SK-N-DZ (cell line): ENCODE results near the gene PSMD4. TPM values are rescaled to one million over a fixed set of nuclear protein-coding genes. Genes with fewer than 3 reads are reported as not detected.
"Not testable (repeated sequence)": the region's sequence is repeated elsewhere in the genome, so short reads cannot be mapped to it uniquely, and the experiment has no call there.

ENCODE experiments used
- DNase-seq: peaks from one replicate; pipeline ENCODE4 v3.0.0-alpha.2; 2015; ENCODE audit warnings: low spot score
- polyA plus RNA-seq, 2 experiments: library from polyadenylated mRNA; depleted of rRNA; stranded (reverse); fragments of >200 nt; gene quantifications; 2 replicates each; pipeline ENCODE4 v1.2.3, GENCODE V29; 2014

The PSMD4 gene
- polyA plus RNA-seq (2014; cell fraction: cytosol; rRNA removed), result 322 and 409 TPM in 2 replicates
- polyA plus RNA-seq (2014; cell fraction: nucleus; rRNA removed), result 187 and 236 TPM in 2 replicates

DNA sequence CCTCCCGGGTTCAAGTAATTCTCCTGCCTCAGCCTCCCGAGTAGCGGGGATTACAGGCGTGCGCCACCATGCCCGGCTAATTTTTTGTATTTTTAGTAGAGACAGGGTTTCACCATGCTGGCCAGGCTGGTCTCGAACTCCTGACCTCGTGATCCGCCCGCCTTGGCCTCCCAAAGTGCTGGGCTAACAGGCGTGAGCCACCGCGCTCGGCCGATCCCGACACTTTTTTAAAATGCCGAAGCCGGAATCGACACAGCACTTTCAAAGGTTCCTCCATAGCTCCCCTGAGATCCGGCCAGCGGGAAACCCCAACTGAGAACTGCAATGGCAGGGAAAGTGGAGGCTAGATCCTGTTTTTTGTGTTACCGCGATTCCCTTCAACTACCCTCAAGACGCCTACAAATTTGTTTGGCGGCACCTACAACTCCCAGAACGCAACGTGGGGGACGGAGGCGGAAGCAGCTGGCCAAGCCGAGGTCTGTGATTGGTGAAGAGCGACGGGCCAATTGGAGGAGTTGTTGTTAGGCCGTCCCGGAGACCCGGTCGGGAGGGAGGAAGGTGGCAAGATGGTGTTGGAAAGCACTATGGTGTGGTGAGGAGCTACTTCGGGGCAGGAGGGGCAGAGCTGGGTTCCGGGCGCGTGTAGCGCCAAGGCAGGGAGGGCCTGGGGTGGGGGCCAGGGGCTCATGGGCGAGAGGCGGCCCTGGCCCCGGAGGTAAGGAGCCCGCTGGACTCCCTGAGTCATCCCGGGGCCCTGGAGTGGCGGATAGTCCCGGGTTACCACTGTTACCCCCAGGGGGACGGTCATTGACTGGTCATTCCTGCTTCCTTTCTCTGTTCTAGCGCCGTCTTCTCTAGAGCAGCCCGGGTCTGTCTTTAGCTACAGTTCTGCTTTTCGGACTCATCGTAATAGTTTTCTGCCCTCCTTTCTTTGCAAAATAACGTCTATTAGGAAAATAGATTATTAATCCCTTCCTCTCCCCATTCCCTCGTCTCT lies at the start of gene PSMD4:
TSS of gene PSMD4 (plus strand) at position 518 of the 997 bp plus-strand sequence. CDS start at position 567, 49 bp downstream.
- DNase-seq, result peak; percentile 99

DNA sequence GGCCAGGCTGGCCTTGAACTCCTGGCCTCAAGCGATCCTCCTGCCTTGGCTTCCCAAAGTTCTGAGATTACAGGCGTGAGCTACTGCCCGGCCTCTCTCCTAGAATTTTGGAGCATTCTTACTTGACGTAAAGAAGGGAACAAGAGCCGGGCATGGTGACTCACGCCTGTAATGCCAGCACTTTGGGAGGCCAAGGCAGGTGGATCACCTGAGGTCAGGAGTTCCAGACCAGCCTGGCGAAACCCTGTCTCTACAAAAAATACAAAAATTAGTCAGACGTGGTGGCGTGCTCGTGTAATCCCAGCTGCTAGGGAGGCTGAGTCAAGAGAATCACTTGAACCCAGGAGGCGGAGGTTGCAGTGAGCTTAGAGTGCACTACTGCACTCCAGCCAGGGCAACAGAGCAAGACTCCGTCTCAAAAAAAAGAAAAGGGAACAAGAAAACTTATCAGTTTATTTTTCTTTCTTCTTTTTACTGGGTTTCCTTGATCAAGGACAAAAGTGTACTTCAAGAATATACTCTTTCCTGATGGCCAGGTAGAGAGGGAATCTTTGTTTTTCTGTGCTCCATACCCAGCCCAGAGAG lies 49.1 kb upstream of the PSMD4 start:
- DNase-seq, result not testable (repeated sequence)

DNA sequence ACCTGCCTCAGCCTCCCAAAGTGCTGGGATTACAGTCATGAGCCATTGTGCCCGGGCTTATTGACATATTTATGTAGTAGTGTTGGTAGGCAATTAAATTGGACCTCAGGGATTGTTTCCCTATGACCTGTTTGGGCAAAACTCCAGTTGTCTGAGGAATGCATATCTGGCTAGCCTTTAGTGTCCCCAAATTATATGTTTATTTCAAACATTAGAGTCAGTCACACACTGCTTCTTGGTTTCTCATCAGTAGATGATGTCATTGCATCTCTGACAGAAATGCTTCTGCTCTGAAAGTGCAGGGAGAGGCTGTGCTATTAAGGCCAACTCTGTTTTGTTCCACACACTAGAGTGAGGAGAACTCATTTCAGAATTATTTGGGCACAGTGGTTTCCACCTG lies 43.7 kb upstream of the PSMD4 start:
- DNase-seq, result no peak

DNA sequence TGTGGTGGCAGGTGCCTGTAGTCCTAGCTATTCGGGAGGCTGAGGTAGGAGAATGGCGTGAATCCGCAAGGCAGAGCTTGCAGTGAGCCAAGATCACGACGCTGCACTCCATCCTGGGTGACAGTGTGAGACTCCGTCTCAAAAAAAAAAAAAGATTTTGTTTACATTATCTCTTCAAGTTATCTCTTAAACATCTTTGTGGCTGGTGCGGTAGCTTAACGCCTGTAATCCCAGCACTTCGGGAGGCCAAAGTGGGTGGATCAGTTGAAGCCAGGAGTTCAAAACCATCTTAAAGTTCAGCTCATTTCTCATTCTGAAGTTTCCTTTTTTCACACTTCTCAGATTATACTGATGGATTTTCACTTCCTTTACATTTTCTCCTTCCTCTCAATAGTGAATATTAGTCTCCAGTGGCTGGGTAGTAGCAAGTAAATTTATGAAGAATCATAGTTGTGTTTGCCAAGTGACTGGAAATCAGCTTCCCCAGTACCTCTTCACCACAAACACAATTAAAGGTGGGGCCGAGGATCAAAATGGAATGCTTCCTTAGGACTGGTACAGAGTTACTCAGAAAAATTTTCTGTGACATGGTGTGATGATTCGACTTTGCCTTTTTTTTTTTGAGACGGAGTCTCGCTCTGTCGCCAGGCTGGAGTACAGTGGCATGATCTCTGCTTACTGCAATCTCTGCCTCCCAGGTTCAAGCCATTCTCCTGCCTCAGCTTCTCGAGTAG lies 42.4 kb upstream of the PSMD4 start:
- no peak for DNase-seq

DNA sequence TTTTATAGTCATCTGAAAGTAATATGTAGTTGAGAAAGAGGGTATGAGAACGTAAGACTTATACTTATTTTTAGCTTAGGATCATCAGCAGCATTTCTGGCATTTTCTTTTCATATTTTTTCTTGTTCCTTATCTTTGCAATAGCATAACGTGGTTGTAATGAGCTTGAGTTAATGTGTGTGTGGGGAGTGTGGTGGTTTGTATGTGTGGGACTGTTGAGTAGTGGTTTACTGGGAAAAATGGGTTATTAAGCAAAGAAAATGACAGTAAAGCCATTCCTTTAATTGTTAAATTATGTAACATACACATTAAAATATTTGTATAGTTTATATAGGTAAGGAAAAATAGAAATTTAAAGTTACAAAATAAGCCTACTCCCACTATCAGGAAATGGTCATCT lies 41.0 kb upstream of the PSMD4 start:
- no peak for DNase-seq

DNA sequence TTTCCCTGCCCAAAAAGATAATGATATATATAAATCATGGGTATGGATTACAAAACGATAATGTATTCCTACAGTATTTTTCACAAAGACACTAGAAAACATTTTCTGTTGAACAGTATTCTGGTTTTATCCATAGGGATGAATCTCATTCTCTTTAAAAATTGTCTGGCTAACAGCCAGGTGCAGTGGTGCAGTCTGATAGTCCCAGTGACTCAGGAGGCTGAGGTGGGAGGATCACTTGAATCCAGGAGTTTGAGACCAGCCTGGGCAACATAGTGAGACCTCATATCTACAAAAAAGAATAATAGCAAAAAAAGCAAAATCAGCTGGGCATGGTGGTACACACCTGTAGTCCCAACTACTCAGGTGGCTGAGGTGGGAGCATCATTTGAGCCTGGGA lies 32.9 kb upstream of the PSMD4 start:
- DNase-seq, result no peak

DNA sequence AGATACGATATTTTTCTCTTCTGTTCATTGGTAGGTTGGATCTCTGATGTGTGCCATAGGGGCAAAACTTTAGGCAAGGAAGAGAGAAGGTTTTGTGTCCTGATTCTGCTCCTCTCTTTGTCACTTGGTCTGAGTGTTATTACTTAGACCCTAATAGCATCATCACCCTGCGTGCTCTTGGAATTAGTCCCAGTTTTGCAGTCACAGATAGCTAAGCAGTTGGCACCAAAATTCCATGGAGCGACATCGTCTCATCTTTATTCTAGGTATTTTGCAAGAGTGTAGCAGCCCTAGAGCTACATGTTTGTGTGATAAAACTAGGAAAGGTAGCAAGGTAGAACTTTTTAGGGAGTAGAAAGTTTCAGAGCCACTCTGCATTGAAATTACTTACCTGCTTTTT lies 32.4 kb upstream of the PSMD4 start:
- no peak for DNase-seq

DNA sequence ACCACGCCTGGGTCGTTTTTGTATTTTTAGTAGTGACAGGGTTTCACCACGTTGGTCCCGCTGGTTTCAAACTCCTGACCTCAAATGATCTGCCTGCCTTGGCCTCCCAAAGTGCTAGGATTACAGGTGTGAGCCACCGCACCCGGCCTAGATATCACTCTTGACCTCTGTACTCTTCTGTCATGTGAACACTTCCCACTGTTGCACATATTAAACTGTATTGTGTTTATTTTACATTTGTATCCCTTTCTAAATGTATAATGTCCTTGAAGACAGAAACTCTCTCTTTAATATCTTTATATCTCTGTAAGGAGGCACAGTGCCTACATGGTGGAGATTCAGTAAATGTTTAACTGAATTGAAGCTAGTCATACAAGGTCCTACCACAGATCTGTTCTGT lies 19.3 kb upstream of the PSMD4 start:
- DNase-seq, result no peak

DNA sequence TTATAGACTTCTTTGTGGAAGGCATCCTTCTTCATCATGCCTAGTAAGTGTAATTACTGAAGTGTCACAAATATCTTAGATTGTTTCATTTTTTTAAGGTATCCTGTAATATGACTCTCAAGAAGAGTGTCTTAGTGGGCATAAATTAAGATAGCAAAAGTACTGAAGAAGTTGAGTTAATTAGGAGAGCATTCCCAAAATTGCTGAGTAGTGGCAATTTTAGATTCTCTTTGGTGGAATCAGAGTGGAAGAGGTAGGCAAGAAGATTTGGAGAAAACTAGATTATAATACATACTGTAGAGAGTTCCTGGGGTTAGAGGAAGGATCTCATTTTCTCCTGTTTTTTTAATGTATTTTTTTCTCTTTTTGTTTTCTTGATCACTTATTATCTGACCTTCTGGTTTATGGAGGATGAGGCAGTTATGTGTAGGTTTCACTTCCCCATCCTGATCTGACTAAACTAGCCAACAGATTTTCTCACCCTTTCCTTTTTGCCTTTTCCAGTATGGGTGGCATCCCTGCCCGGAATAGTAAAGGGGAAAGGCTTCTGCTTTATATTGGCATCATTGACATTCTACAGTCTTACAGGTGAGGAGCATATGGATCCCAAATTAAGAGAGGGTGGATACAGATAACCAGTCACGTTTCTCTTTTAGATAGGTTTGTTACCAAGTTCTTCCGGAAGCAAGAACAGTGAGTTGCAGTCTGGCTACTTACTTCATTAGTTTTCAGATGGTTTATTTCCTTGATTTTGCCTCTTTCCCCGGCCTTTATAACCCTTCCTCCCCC lies 16.7 kb upstream of the PSMD4 start:
- DNase-seq, result no peak

DNA sequence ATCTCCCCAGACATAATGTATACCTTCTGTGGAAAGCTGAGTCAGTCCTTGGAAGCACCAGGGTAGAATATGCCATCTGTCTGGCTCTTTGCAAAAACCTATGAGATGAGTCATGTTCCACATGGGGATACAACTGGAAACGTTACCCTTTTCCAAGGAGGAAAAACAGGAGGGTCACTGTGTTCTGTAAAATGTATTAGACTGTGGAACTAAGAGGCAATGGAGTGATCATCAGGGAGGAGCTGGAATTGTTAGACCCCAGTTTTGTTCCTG lies 16.1 kb upstream of the PSMD4 start:
- DNase-seq, result no peak

DNA sequence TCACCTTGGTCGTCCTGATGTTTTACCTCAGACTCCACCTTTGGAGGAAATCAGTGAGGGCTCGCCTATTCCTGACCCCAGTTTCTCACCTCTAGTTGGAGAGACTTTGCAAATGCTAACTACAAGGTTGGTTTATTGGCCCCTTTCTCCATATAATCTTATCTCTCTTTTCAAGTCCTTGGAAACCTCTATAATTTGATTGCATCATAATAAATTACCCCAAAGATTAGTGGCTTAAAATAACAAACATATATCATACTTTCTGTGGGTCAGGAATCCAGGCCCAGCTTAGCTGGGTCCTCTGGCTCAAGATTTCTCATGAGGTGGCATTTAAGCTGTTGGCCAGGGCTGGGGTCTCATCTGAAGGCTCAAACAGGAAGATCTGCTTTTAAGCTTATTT lies 12.1 kb upstream of the PSMD4 start:
- DNase-seq, result no peak

DNA sequence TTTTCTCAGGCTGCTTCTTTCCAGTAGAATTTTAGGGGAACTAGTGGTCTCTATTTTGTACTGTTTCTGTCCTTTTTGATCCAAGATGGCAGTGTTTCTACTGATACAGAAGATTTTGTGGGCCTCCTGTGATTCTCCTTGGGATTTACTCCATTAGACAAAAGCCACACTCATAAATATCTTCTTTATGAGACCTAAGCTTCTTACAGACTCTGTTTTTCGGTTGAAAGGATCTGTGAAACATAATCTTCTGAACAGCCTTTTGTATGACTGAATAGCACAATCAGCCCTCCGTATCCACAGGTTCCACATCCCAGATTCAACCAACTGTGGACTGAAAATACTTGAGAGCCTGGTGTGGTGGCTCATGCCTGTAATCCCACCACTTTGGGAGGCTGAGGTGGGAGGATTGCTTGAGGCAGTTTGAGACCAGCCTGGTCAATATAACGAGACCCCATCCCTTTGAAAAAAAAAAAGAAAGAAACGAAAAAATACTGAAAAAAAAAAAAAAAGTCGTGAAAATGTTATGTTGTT lies 10.8 kb upstream of the PSMD4 start:
- no peak for DNase-seq

DNA sequence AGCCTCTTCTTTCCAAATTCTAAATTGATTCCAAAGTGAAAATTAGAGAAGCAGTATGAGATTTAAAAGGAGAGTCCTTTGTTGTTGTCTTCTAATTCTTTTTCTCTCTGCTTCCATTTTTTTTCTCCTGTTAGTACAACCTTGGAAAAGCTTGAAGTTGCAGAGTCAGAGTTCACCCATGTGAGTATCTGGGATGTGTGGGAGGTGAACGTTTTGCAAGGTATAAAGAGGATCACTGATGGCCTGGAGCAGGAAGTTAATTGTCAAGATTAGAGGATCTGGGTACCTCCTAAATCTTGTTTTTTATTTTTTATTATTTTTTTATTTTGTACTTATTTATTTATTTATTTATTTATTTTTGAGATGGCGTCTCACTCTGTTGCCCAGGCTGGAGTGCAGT lies 7.7 kb upstream of the PSMD4 start:
- no peak for DNase-seq

DNA sequence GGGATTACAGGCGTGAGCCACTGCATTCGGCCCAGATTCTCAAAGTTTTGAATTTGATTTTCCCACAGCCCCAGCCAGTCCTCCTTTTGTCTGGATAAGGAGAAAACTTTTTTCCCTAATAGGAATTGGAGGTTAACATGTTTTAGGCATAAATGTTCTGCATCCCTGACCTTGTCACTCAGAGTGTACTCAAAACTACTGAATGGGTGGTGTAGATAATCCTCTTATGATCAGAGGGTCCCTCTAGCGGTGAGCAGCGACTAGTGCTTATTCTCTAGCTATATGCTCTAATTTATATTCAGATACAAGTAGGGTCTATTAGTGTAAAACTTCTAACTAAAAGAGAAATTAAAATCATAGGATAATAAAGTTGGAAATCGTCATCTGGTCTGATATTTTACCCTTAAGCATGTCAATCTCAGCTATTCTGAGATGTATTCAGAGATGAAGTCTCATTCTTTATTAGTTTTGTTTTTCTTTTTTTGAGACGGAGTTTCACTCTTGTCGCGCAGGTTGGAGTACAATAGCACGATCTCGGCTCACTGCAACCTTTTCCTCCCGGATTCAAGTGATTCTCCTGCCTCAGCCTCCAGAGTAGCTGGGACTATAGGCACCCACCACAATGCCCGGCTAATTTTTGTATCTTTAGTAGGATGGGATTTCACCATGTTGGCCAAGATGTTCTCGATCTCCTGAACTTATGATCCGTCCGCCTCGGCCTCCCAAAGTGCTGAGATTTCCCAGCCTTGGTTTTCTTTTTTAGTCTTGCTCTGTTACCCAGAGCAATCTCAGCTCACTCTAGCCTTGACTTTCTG lies 2.7 kb upstream of the PSMD4 start:
- DNase-seq, result peak; percentile 80

DNA sequence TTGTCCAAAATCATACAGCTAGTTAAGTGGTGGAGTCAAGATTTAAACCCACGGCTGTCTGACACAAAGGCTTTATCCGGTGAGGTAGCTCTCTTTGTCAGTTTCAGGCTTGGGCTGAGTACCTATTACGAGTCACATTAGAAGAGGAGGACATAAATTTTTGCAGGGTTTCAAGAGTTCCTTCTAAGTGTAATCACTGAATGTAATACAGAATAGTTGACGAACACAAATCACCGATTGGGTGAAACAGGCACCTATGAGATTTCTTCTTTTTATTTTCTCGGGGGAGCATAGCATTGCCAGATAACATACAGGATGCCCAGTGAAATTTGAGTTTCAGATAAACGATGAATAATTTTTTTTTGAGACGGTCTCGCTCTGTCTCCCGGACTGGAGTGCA lies 847 bp downstream of the PSMD4 start:
- DNase-seq, result no peak

DNA sequence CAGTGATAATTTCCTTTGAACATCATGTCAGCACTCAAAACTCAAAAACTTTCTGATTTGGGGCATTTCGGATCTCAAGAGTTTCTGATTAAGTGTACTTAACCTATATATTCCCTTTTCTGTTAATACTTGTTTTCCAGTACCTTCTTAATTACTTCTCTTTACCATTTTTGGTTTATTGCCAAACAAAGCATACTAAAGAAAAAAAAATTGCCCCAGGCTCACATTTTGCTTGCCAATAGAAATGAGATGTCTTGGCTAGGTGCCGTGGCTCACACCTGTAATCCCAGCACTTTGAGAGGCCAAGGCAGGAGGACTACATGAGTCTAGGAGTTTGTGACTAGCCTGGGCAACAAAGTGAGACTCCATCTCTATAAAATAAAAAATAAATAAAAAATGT lies 4.8 kb downstream of the PSMD4 start:
- no peak for DNase-seq

DNA sequence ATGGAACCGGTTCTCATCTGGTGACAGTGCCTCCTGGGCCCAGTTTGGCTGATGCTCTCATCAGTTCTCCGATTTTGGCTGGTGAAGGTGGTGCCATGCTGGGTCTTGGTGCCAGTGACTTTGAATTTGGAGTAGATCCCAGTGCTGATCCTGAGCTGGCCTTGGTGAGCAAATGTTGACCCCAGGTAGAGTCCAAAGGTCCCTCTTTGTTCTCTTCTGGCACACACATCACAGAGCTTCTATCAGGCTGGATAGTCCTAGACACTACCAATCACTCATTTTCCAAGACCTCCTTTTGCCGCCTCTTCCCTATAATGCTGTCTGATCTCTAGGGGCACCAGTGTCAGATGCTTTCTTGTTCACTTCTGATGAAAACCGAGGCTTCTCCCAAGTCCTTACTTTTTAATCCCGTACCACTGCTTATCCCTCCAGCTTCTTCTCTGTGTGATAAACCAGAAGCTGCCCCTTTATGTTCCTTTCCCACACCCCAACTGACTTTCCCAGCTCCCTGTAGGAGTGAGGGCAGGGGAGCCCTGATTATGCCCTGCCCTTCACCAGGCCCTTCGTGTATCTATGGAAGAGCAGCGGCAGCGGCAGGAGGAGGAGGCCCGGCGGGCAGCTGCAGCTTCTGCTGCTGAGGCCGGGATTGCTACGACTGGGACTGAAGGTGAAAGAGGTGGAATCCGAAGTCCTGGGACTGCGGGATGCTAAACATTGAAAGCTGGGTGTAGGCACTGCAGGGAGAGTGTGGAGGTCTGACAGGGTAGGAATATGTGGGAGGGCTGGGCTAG lies 11.1 kb downstream of the PSMD4 start:
- DNase-seq, result no peak

DNA sequence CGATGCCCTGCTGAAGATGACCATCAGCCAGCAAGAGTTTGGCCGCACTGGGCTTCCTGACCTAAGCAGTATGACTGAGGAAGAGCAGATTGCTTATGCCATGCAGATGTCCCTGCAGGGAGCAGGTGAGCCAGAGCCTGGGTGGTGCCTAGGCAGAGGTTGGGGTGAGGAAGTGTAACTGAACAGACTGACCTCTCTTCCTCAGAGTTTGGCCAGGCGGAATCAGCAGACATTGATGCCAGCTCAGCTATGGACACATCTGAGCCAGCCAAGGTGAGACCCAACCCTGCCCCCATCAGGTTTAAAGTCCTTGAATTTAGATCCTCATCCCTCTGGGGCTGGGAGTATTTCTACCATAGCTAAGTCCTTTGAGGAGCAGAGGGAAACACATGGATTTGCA lies 11.8 kb downstream of the PSMD4 start:
- DNase-seq, result no peak

DNA sequence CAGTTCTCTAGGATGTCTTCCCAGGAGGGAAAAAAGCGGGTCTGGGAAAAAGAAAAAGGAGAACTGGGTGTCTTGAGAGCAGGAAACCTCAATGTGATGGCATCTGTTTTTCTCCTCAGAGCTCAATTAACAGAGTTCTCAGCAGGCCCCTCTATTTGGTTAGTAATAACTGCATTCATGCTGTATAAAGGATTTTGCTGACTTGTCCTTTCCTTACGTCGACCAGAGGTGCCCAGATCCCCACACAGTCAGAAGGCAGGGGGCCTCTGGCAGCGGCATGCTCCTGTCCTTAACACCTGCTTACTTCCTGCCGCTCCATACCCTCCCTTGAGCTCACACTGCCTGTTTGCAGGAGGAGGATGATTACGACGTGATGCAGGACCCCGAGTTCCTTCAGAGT lies 12.3 kb downstream of the PSMD4 start:
- DNase-seq, result no peak

DNA sequence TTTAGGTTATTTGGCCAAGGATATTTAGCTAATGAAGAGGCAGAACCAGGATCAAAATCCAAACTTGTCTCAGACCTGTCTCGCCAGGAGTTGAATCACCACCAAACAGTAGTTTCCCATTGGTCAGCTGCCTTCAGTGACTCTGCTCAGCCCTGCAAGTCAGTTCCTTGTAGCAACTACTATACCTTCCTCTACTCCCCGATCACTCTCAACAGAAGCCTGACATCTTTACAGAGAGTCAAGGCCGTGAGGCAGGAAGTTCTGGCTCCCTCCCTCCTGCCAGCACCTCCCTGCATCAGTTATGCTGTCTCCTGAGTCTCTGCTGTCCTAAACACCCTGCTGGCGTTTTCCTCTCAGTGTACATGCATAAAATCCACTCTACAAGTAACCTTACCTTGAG lies 13.2 kb downstream of the PSMD4 start:
- DNase-seq, result no peak
